GM12875 (cell line): ENCODE results near the gene DGKE.

Experiments
- H3K4me3 ChIP-seq: one replicate; pipeline ENCODE4 v1.5.1; 2011; ENCODE audit warnings: low read depth, low read length, control low read depth
- CTCF ChIP-seq: IDR thresholded peaks from 2 replicates; pipeline ENCODE4 v1.5.1; 2011; ENCODE audit warnings: low read depth, mild to moderate bottlenecking, control low read depth, inconsistent platforms, low read length, moderate library complexity, borderline replicate concordance; ENCODE audit not compliant: insufficient read depth

The DGKE gene

GRCh38 chr17:56845934-56846333 is 12.0 kb downstream of the DGKE start:
- H3K4me3 ChIP-seq, result no peak overlapping the region
- TF ChIP-seq CTCF, result no peak

DNA sequence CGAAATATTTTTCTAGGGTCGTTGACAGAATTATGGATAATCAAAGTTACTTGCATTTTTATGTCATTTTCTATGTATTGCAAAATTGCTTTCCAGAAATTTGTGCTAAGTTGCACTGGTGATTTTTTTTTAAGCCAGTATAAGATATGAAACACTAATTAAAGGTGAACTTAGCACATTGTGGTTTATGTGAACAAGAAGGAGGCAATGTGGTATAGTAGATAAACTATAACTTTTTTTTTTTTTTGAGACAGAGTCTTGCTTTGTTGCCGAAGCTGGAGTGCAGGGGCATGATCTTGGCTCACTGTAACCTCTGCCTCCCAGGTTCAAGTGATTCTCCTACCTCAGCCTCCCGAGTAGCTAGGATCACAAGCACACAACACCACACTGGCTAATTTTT is 13.2 kb downstream of the DGKE start:
- H3K4me3 ChIP-seq, result no peak overlapping the region
- TF ChIP-seq CTCF, result no peak

DNA sequence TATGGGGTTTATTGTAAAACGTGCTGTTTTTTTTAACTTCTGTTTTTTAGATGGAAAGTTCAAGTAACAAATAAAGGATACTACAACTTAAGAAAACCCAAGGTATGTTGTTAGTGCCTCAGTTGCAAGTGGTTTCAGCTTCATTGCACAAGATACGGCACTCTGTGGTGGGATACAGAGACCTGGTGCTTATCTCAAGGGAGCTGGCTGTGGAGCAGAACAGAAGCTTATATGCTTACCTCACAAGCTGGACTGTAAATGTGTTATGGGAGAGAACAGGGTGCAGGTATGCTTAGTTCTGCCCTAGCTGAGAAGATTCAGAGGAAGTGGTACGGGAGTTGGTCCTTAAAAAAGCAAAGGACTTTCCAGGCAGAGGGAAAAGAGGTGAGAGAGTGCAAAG is 15.2 kb downstream of the DGKE start:
- no peak for TF ChIP-seq CTCF
- no peak overlapping the region for H3K4me3 ChIP-seq

DNA sequence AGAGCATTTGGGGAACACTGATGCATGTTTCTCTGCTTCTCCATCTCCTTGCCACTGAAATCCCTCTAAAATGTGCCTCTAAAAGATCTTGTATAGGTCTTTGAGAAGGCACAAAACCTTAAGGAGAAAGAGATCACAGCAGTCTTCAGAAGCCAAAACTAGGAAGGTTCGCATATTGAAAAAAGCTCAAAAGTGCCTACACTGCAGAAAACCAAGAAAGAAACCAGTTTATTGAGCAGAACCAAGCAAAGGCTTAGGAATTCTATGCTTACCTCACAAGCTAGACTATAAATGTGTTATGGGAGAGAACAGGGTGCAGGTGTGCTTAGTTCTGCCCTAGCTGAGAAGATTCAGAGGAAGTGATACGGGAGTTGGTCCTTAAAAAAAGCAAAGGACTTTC is 16.6 kb downstream of the DGKE start:
- no peak for TF ChIP-seq CTCF
- H3K4me3 ChIP-seq, result no peak overlapping the region

DNA sequence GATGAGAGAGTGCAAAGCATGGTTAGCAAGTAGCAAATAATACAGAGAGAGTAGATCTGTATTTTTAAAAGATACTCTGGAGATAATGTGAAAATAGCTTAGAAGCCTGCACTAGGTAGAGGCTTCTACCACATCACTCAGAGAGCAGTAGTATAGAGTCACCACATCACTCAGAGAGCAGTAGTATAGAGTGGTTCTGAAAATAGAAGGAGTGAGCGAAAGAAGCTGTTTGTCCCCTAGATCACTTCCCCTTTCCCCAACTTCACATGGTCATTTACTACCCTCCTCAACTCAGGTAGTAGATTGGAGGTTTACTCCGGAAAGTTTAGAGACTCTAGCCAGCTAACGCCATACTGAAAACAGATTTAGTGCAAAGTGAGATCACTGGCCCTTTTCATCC is 17.1 kb downstream of the DGKE start:
- H3K4me3 ChIP-seq, result no peak overlapping the region
- no peak for TF ChIP-seq CTCF

DNA sequence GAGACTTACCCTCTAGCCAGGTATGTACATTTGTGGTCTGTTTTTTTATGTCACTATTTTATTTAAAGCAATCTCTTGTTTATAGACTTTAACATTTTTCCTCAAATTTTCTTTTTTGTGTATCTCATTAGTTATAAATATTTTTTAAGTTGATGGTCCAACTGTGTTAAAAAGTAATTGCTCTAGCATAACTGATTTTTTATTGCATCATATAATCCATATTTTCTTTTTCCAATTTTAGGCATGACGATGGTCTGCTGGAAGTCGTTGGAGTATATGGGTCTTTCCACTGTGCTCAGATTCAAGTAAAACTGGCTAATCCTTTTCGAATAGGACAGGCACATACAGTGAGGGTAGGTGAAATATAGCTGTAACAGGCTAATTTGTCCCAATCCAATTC is 27.9 kb downstream of the DGKE start:
- H3K4me3 ChIP-seq, result no peak overlapping the region
- TF ChIP-seq CTCF, result no peak

- no peak for TF ChIP-seq CTCF
- H3K4me3 ChIP-seq, result no peak overlapping the region
These were observed 30.0 kb downstream of the DGKE start for GRCh38 chr17:56863974-56864373.
